Measurements from ENCODE around the gene PLCD4. TPM values are rescaled to one million over a fixed set of nuclear protein-coding genes. Genes with fewer than 3 reads are reported as not detected.

The PLCD4 gene
- polyA plus RNA-seq, 1 of the 3 experiments (the other 2 are of a cell fraction) = 8.5 TPM

DNA sequence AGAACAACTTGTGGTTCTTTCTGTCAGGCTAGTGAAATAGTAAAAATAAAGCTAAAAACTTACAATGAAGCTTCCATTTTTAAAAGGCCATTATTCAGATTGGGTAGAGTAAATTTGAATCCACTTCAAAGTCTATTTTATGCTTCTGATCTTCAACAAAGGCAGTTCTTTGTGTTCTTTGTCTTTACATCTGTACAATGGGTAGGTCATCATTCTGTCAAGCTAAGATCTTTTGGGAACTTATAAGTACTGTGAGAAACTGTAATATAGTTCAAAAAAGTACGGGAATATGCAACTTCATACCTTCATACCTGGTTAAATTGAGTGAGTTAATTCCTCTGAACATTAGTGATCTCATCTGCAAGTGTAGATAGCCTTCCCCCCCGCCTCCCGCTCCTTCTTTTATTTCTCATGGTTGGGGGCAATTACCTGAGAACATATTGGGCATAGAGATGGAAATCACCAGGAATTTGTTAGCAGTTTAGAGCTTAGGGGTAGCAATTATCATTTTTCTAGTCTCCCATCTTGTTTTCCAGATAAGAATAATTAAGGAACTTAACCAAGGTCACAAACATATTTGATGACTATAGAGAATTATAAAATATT is 29.3 kb upstream of the PLCD4 start:
- 93% methylated on average over 3 of the region's 3 CpGs for WGBS (ENCODE audit: low lambda C conversion rate)

GRCh38 chr2:218582076-218582475 is 25.6 kb upstream of the PLCD4 start:
- peaks cover 24% of the 10 kb centered on the region; the same call in 1 of the 2 replicates for H4K20me1 ChIP-seq (ENCODE audit: insufficient read depth)

More for the DNA sequence above, 29.3 kb upstream of the PLCD4 start:
- ChIA-PET CTCF (interaction anchor here (0.8 to 1.7 kb wide), 3 partner anchors 13 to 40 kb away, joined by 3 to 5 read pairs (median 3); no protein-coding TSS in a partner anchor), POLR2A (no interaction called here)
- no peak for TF ChIP-seq RXRA (IDR thresholded peaks at IDR 0.05; ENCODE audit: borderline replicate concordance, low read depth)
- no peak for TF ChIP-seq MXI1 (IDR thresholded peaks at IDR 0.05; ENCODE audit: low read depth, low read length)
- no peak for TF ChIP-seq FOXM1 (IDR thresholded peaks at IDR 0.05; ENCODE audit: low read depth)
- no peak for TF ChIP-seq FOSL2 (IDR thresholded peaks at IDR 0.05; ENCODE audit: borderline replicate concordance, low read depth)
- TF ChIP-seq POLR2AphosphoS5 (IDR thresholded peaks at IDR 0.05; ENCODE audit: low read depth, low read length) = no peak
- no peak for TF ChIP-seq RAD21 (IDR thresholded peaks at IDR 0.05; ENCODE audit: low read length)
- TF ChIP-seq, protein P1, sequence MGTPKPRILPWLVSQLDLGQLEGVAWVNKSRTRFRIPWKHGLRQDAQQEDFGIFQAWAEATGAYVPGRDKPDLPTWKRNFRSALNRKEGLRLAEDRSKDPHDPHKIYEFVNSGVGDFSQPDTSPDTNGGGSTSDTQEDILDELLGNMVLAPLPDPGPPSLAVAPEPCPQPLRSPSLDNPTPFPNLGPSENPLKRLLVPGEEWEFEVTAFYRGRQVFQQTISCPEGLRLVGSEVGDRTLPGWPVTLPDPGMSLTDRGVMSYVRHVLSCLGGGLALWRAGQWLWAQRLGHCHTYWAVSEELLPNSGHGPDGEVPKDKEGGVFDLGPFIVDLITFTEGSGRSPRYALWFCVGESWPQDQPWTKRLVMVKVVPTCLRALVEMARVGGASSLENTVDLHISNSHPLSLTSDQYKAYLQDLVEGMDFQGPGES (IDR thresholded peaks at IDR 0.05; ENCODE audit: low read depth, low read length) = no peak
- TF ChIP-seq TCF12 (IDR thresholded peaks at IDR 0.05) = no peak
- TF ChIP-seq GABPA (IDR thresholded peaks at IDR 0.05; ENCODE audit: low read depth) = no peak
- TF ChIP-seq GATA2 (CRISPR knock-in tag; IDR thresholded peaks at IDR 0.05) = no peak
- no peak for TF ChIP-seq EP300 (IDR thresholded peaks at IDR 0.05; ENCODE audit: borderline replicate concordance in 1 of 2, low read depth in 1 of 2, low read length in 1 of 2)
- TF ChIP-seq EZH2phosphoT487 (IDR thresholded peaks at IDR 0.05; ENCODE audit: borderline replicate concordance, low read depth) = no peak
- TF ChIP-seq JUND (IDR thresholded peaks at IDR 0.05) = no peak
- no peak for TF ChIP-seq SMC3 (IDR thresholded peaks at IDR 0.05; ENCODE audit: low read depth, low read length)
- TF ChIP-seq, protein P2, sequence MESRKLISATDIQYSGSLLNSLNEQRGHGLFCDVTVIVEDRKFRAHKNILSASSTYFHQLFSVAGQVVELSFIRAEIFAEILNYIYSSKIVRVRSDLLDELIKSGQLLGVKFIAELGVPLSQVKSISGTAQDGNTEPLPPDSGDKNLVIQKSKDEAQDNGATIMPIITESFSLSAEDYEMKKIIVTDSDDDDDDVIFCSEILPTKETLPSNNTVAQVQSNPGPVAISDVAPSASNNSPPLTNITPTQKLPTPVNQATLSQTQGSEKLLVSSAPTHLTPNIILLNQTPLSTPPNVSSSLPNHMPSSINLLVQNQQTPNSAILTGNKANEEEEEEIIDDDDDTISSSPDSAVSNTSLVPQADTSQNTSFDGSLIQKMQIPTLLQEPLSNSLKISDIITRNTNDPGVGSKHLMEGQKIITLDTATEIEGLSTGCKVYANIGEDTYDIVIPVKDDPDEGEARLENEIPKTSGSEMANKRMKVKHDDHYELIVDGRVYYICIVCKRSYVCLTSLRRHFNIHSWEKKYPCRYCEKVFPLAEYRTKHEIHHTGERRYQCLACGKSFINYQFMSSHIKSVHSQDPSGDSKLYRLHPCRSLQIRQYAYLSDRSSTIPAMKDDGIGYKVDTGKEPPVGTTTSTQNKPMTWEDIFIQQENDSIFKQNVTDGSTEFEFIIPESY (IDR thresholded peaks at IDR 0.05; ENCODE audit: borderline replicate concordance, low read depth) = no peak
- no peak for TF ChIP-seq FOXJ3 (CRISPR knock-in tag; IDR thresholded peaks at IDR 0.05)
- no peaks in the 10 kb centered on the region for H3K9me2 ChIP-seq
- H3K27ac ChIP-seq (ENCODE audit: low read depth in 2 of 2, low read length in 1 of 2) = no peak overlapping the region
- peaks cover 37% of the 10 kb centered on the region; the same call in 1 of the 2 replicates for H4K20me1 ChIP-seq (ENCODE audit: insufficient read depth)
- H3K79me2 ChIP-seq (ENCODE audit: insufficient read depth) = peaks cover 94% of the 10 kb centered on the region
- no peak overlapping the region for H2AFZ ChIP-seq (ENCODE audit: low read depth)
- peaks cover 22% of the 10 kb centered on the region for H3F3A ChIP-seq (replicated peaks; ENCODE audit: insufficient read depth)
- H3K9me3 ChIP-seq = no peaks in the 10 kb centered on the region
- peaks cover 5 to 6% of the 10 kb centered on the region in 2 experiments; a peak in 2 of 4 replicates for H3K4me1 ChIP-seq (ENCODE audit: control insufficient read depth in 1 of 2, insufficient read depth in 2 of 2, low read depth in 1 of 2, low read length in 1 of 2)
- no peak overlapping the region for H3K4me3 ChIP-seq (ENCODE audit: low read depth in 2 of 2, low read length in 1 of 2)
- DNase-seq = no peak
- H3K36me3 ChIP-seq (replicated peaks in 1 of 2; ENCODE audit: control insufficient read depth in 1 of 2, insufficient read depth in 2 of 2, low read length in 1 of 2) = peaks cover 35 to 61% of the 10 kb centered on the region in 2 experiments
- H3K4me2 ChIP-seq = no peak overlapping the region
- no peak overlapping the region for H3K9ac ChIP-seq
- H3K27me3 ChIP-seq (ENCODE audit: insufficient read depth) = no peaks in the 10 kb centered on the region

More at GRCh38 chr2:218582076-218582475, 25.6 kb upstream of the PLCD4 start:
- Histone ChIP-seq H3K79me2 (ENCODE audit: insufficient read depth) (peaks cover 80% of the 10 kb centered on the region), H3K27ac (ENCODE audit: low read depth in 2 of 2, low read length in 1 of 2) (peak overlapping the region in 1 of 2 experiments; percentile 56; a peak in 2 of 4 replicates), H3K9me2 (no peaks in the 10 kb centered on the region), H3F3A (replicated peaks; ENCODE audit: insufficient read depth) (peaks cover 28% of the 10 kb centered on the region), H3K9me3 (no peaks in the 10 kb centered on the region), H2AFZ (ENCODE audit: low read depth) (no peak overlapping the region), H3K27me3 (ENCODE audit: insufficient read depth) (no peaks in the 10 kb centered on the region), H3K36me3 (replicated peaks in 1 of 2; ENCODE audit: control insufficient read depth in 1 of 2, insufficient read depth in 2 of 2, low read length in 1 of 2) (peaks cover 36 to 58% of the 10 kb centered on the region in 2 experiments), H3K4me3 (ENCODE audit: low read depth in 2 of 2, low read length in 1 of 2) (no peak overlapping the region), H3K9ac (no peak overlapping the region), H3K4me2 (peak overlapping the region; percentile 18; the same call in 1 of the 2 replicates), H3K4me1 (ENCODE audit: control insufficient read depth in 1 of 2, insufficient read depth in 2 of 2, low read depth in 1 of 2, low read length in 1 of 2) (peaks cover 5 to 6% of the 10 kb centered on the region in 2 experiments; a peak in 2 of 4 replicates)
- 75% methylated on average over 7 of the region's 7 CpGs for WGBS (ENCODE audit: low lambda C conversion rate)
- TF ChIP-seq FOSL2 (IDR thresholded peaks at IDR 0.05; ENCODE audit: borderline replicate concordance, low read depth) (peak; percentile 69; the same call in 1 of the 2 replicates), RXRA (IDR thresholded peaks at IDR 0.05; ENCODE audit: borderline replicate concordance, low read depth) (no peak), TCF12 (IDR thresholded peaks at IDR 0.05) (peak; percentile 12; the same call in 1 of the 2 replicates), YY1 (IDR thresholded peaks at IDR 0.05; ENCODE audit: low read depth) (no peak), FOXJ3 (CRISPR knock-in tag; IDR thresholded peaks at IDR 0.05) (no peak), JUND (IDR thresholded peaks at IDR 0.05) (peak; percentile 53)
- TF ChIP-seq, protein P1 (IDR thresholded peaks at IDR 0.05; ENCODE audit: low read depth, low read length) = no peak
- no peak for DNase-seq
- ChIA-PET CTCF (interaction anchor here (0.6 kb wide), 1 partner anchor 426 kb away, joined by 3 read pairs; no protein-coding TSS in a partner anchor), POLR2A (no interaction called here)

Measured in SK-N-SH (cell line).